Measurements from ENCODE around the gene CACNG3.

CACNG3 gene

DNA sequence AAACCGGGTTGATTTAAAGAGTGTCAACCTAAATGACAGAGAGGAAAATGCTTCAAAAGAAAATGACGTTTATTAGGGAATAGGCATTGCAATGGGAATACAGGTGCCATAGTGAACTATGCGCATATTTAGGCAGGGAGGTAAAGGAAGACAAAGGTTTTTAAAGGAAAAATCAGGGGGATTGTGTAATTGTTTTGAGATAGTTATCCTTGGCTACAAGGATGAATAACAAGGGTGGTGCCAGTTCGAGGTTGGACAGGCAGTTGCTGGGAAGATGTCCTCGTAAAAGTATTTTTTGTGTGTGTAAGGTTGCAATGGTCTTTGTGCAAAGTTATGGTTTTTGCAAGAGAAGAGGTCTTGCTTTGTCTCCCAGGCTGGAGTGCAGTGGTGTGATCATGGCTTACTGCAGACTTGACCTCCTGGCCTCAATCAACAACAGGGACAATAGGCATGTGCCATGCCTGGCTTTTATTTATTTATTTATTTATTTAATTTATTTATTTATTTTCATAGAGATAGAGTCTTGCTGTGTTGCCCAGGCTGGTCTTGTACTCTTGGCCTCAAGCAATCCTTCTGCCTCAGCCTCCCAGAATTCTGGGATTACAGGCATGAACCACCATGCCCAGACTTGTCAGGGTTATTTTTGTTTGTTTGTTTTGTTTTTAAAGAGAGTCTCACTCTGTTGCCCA, 63.1 kb downstream of the CACNG3 start:
- no peaks in the 10 kb centered on the region for H3K27me3 ChIP-seq (replicated peaks)
- in situ Hi-C loops (cut with HindIII; ENCODE audit: low pct_ligation_motif_present, low sequenced_read_pairs) = no loop called here
- H3K27ac ChIP-seq = no peak overlapping the region
- TF ChIP-seq, protein P1, sequence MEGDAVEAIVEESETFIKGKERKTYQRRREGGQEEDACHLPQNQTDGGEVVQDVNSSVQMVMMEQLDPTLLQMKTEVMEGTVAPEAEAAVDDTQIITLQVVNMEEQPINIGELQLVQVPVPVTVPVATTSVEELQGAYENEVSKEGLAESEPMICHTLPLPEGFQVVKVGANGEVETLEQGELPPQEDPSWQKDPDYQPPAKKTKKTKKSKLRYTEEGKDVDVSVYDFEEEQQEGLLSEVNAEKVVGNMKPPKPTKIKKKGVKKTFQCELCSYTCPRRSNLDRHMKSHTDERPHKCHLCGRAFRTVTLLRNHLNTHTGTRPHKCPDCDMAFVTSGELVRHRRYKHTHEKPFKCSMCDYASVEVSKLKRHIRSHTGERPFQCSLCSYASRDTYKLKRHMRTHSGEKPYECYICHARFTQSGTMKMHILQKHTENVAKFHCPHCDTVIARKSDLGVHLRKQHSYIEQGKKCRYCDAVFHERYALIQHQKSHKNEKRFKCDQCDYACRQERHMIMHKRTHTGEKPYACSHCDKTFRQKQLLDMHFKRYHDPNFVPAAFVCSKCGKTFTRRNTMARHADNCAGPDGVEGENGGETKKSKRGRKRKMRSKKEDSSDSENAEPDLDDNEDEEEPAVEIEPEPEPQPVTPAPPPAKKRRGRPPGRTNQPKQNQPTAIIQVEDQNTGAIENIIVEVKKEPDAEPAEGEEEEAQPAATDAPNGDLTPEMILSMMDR (IDR thresholded peaks at IDR 0.05; ENCODE audit: low read depth, low read length, missing control alignments) = no peak
- no peak for DNase-seq
- no peaks in the 10 kb centered on the region for H3K36me3 ChIP-seq (replicated peaks)
- H3K4me3 ChIP-seq (ENCODE audit: low read depth, low read length) = no peak overlapping the region

DNA sequence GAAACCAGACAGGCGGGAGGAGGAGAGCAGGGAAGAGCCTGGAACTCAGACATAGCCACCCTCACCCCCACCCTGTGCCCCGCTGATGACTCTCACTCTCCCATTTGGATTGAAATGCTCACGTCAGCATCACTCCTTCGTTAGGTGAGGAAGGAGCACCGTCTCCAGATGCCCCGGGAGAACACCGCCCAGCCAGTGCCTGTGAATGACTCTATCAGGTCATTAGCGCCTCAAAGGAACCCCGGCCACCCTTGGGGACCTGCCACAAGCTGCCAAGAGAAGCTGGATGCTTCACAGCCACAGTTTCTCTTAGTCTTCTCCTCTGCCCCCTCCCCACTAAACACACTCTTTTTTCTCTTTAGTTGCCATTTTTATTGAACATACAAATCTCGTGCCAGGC, 66.0 kb downstream of the CACNG3 start:
- Histone ChIP-seq H3K27me3 (replicated peaks) (no peaks in the 10 kb centered on the region), H3K27ac (no peak overlapping the region), H3K4me3 (ENCODE audit: low read depth, low read length) (no peak overlapping the region), H3K36me3 (replicated peaks) (no peaks in the 10 kb centered on the region)
- in situ Hi-C loops (cut with HindIII; ENCODE audit: low pct_ligation_motif_present, low sequenced_read_pairs) = no loop called here
- TF ChIP-seq, protein P1 (IDR thresholded peaks at IDR 0.05; ENCODE audit: low read depth, low read length, missing control alignments) = no peak
- no peak for DNase-seq

DNA sequence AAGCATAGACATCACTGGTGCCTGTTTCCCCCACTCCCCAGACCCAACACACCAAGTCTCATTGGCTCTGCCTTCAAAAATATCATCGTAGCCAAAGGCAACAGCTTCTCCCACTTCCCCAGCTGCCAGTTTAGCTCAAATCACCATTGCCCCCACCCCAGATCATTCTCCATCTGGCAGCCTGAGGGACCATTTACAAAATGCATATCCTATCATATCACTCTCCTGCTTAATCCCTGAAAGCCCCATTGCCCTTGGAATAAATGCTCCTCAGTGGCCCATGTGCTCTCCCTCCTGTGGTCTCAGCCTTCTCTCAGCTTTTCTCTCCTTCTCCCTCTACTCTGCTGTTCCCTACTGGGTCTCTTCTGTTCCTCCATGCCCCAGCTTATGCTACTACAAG, 68.3 kb downstream of the CACNG3 start:
- DNase-seq = no peak
- in situ Hi-C loops (cut with HindIII; ENCODE audit: low pct_ligation_motif_present, low sequenced_read_pairs) = no loop called here
- no peaks in the 10 kb centered on the region for H3K27me3 ChIP-seq (replicated peaks)
- H3K4me3 ChIP-seq (ENCODE audit: low read depth, low read length) = no peak overlapping the region
- H3K27ac ChIP-seq = no peak overlapping the region
- TF ChIP-seq, protein P1 (IDR thresholded peaks at IDR 0.05; ENCODE audit: low read depth, low read length, missing control alignments) = no peak
- no peaks in the 10 kb centered on the region for H3K36me3 ChIP-seq (replicated peaks)

DNA sequence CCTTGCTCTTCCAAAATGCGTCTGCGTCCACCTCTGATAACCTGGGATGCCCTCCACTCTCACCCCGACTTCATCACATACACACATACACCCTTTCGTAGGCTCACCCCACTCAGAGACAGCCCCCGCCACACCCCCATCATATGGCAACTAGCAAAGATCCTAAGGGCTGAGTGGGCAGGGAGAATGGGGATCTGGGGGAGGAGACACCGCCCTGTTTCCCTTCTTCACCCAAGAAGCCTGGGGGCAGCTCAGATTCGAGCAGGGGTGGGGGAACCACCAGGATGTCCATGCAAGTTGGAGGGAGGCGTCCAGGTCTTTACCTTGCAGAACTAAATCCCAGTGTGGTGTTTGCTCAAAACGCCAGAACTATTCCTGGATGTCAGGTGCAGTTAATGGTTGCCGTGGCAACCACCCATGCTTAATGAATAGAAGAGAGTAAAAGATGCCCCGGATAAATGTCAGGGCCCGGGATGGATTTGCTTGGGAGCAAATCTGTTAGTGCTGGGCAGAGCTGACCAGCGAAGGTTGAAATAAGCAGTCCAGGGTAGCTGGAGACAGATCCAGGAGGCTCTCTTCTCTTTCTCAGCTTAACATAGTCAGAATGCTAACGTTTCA, 72.8 kb downstream of the CACNG3 start:
- Histone ChIP-seq H3K36me3 (replicated peaks) (no peaks in the 10 kb centered on the region), H3K27me3 (replicated peaks) (no peaks in the 10 kb centered on the region), H3K27ac (no peak overlapping the region), H3K4me3 (ENCODE audit: low read depth, low read length) (no peak overlapping the region)
- in situ Hi-C loops (cut with HindIII; ENCODE audit: low pct_ligation_motif_present, low sequenced_read_pairs) = no loop called here
- TF ChIP-seq, protein P1 (IDR thresholded peaks at IDR 0.05; ENCODE audit: low read depth, low read length, missing control alignments) = no peak
- DNase-seq = no peak

DNA sequence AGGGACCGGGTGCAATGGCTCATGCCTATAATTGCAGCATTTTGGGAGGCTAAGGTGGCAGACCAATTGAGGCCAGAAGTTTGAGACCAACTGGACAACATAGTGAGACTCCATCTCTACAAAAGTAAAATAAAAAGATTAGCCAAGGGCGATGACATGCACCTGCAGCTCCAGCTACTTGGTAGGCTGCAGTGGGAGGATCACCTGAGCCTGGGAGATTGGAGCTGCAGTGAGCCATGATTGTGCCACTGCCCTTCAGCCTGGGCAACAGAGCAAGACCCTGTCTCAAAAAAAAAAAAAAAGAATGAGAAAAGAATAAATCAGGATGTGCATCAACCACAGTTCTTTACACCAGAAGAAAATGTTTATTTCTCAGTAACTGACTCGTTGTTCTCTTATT, 76.0 kb downstream of the CACNG3 start:
- TF ChIP-seq, protein P1 (IDR thresholded peaks at IDR 0.05; ENCODE audit: low read depth, low read length, missing control alignments) = no peak
- Histone ChIP-seq H3K4me3 (ENCODE audit: low read depth, low read length) (no peak overlapping the region), H3K27ac (no peak overlapping the region), H3K27me3 (replicated peaks) (no peaks in the 10 kb centered on the region), H3K36me3 (replicated peaks) (no peaks in the 10 kb centered on the region)
- DNase-seq = no peak
- in situ Hi-C loops (cut with HindIII; ENCODE audit: low pct_ligation_motif_present, low sequenced_read_pairs) = no loop called here
